ENCODE data around the gene MAP3K15. TPM values are rescaled to one million over a fixed set of nuclear protein-coding genes. Genes with fewer than 3 reads are reported as not detected.

The MAP3K15 gene
- polyA plus RNA-seq, 3 donors = not detected

DNA sequence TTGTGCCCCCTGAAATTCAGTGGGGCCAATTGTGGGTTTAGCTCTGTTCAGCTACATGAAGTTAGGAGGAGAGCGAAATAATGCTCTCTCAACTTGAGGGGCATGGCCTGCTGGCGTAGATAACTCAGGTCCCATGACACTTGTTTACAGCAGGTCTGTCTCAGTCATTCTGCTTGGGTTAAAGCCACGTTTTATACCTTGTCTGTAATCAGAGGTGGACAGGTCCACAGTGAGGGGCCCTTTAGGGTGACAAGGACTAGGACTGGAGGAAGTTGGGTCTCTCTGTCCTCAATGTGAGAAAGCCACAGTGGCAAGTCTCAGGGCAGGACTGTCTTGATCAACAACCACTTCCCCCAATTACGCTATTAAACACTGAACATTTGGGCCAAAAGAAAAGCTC is 122.6 kb downstream of the MAP3K15 start:
- no peaks in the 10 kb centered on the region for H3K4me1 ChIP-seq (ENCODE audit: control insufficient read depth in 1 of 2, insufficient read depth in 2 of 2, low read length in 2 of 2)
- intact Hi-C loops (cut with micrococcal nuclease) = no loop called here
- no peak overlapping the region for H3K27ac ChIP-seq (ENCODE audit: low read depth in 1 of 2, low read length in 2 of 2)
- no peak overlapping the region for H3K27ac Mint-ChIP-seq
- H3K4me2 ChIP-seq (replicated peaks; ENCODE audit: extremely low read depth, low read length, poor library complexity, severe bottlenecking) = no peak overlapping the region
- H3K9me3 ChIP-seq (replicated peaks in 1 of 2; ENCODE audit: control insufficient read depth in 1 of 2, insufficient read depth in 1 of 2, low read length in 2 of 2) = no peaks in the 10 kb centered on the region
- no peak overlapping the region for H3K4me3 ChIP-seq (replicated peaks in 1 of 3; ENCODE audit: low read depth in 2 of 3, low read length in 3 of 3)
- H3K27me3 ChIP-seq (ENCODE audit: control insufficient read depth in 2 of 2, insufficient read depth in 2 of 2, low read length in 2 of 2) = no peaks in the 10 kb centered on the region
- H3K36me3 ChIP-seq (replicated peaks in 1 of 2; ENCODE audit: control insufficient read depth in 1 of 2, insufficient read depth in 2 of 2, low read length in 2 of 2) = no peaks in the 10 kb centered on the region
- 80% methylated on average over 1 of the region's 4 CpGs for WGBS (ENCODE audit: insufficient coverage)
- no peaks in the 10 kb centered on the region for H3K4me1 Mint-ChIP-seq
- TF ChIP-seq, protein P1, sequence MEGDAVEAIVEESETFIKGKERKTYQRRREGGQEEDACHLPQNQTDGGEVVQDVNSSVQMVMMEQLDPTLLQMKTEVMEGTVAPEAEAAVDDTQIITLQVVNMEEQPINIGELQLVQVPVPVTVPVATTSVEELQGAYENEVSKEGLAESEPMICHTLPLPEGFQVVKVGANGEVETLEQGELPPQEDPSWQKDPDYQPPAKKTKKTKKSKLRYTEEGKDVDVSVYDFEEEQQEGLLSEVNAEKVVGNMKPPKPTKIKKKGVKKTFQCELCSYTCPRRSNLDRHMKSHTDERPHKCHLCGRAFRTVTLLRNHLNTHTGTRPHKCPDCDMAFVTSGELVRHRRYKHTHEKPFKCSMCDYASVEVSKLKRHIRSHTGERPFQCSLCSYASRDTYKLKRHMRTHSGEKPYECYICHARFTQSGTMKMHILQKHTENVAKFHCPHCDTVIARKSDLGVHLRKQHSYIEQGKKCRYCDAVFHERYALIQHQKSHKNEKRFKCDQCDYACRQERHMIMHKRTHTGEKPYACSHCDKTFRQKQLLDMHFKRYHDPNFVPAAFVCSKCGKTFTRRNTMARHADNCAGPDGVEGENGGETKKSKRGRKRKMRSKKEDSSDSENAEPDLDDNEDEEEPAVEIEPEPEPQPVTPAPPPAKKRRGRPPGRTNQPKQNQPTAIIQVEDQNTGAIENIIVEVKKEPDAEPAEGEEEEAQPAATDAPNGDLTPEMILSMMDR (IDR thresholded peaks at IDR 0.05) = no peak
- H2AFZ ChIP-seq (ENCODE audit: insufficient read depth, low read depth, low read length, poor library complexity, severe bottlenecking) = no peak overlapping the region
- H3K79me2 ChIP-seq (ENCODE audit: insufficient read depth, low read length) = no peaks in the 10 kb centered on the region
- no peak overlapping the region for H3K4me3 Mint-ChIP-seq
- peaks cover 0 to 3% (median 0%) of the 10 kb centered on the region in 7 donors for H3K9me3 Mint-ChIP-seq
- no peaks in the 10 kb centered on the region for H4K20me1 ChIP-seq (ENCODE audit: insufficient read depth, low read length)
- no peaks in the 10 kb centered on the region for H3K36me3 Mint-ChIP-seq
- no peak for DNase-seq
- peaks cover 0 to 8% (median 2%) of the 10 kb centered on the region in 3 donors for H3K27me3 Mint-ChIP-seq (ENCODE audit: low read depth in 3 of 3)
- no peak overlapping the region for H3K9ac ChIP-seq (ENCODE audit: insufficient read depth, low read length, poor library complexity, severe bottlenecking)

DNA sequence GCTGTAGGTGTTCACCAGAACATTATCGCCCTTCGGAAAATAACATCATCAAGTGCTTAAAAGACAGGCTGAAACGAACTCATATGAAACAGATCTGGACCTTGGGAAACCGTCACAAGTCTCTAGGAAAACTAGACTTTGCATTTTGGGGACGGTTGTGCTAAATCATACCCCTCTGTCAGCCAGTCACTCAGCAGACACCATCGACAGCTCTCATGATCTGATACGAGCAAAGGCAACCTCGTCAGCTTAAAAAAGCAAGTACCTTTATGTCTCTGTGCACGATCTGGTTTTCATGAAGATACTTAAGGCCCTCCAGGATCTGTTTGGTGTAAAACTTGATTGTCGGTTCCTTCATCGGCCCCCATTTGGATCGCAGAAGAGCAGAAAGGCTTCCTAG is 123.2 kb downstream of the MAP3K15 start:
- no peak overlapping the region for H2AFZ ChIP-seq (ENCODE audit: insufficient read depth, low read depth, low read length, poor library complexity, severe bottlenecking)
- no peak overlapping the region for H3K27ac Mint-ChIP-seq
- no peaks in the 10 kb centered on the region for H3K4me1 ChIP-seq (ENCODE audit: control insufficient read depth in 1 of 2, insufficient read depth in 2 of 2, low read length in 2 of 2)
- H4K20me1 ChIP-seq (ENCODE audit: insufficient read depth, low read length) = no peaks in the 10 kb centered on the region
- no peak overlapping the region for H3K9ac ChIP-seq (ENCODE audit: insufficient read depth, low read length, poor library complexity, severe bottlenecking)
- 88% methylated on average over 5 of the region's 12 CpGs for WGBS (ENCODE audit: insufficient coverage)
- H3K27me3 ChIP-seq (ENCODE audit: control insufficient read depth in 2 of 2, insufficient read depth in 2 of 2, low read length in 2 of 2) = no peaks in the 10 kb centered on the region
- no peaks in the 10 kb centered on the region for H3K79me2 ChIP-seq (ENCODE audit: insufficient read depth, low read length)
- H3K4me3 Mint-ChIP-seq = no peak overlapping the region
- H3K4me3 ChIP-seq (replicated peaks in 1 of 3; ENCODE audit: low read depth in 2 of 3, low read length in 3 of 3) = no peak overlapping the region
- no peaks in the 10 kb centered on the region for H3K9me3 ChIP-seq (replicated peaks in 1 of 2; ENCODE audit: control insufficient read depth in 1 of 2, insufficient read depth in 1 of 2, low read length in 2 of 2)
- no peaks in the 10 kb centered on the region for H3K36me3 ChIP-seq (replicated peaks in 1 of 2; ENCODE audit: control insufficient read depth in 1 of 2, insufficient read depth in 2 of 2, low read length in 2 of 2)
- H3K9me3 Mint-ChIP-seq = peaks cover 0 to 5% (median 0%) of the 10 kb centered on the region in 7 donors
- H3K36me3 Mint-ChIP-seq = no peaks in the 10 kb centered on the region
- peaks cover 0 to 8% (median 2%) of the 10 kb centered on the region in 3 donors for H3K27me3 Mint-ChIP-seq (ENCODE audit: low read depth in 3 of 3)
- no peaks in the 10 kb centered on the region for H3K4me1 Mint-ChIP-seq
- DNase-seq = no peak
- intact Hi-C loops (cut with micrococcal nuclease) = no loop called here
- TF ChIP-seq, protein P1 (IDR thresholded peaks at IDR 0.05) = no peak
- H3K4me2 ChIP-seq (replicated peaks; ENCODE audit: extremely low read depth, low read length, poor library complexity, severe bottlenecking) = no peak overlapping the region
- no peak overlapping the region for H3K27ac ChIP-seq (ENCODE audit: low read depth in 1 of 2, low read length in 2 of 2)

Data from CD14-positive monocyte (primary cell).